Daoy (cell line): ENCODE measurements around the gene ZPR1. TPM values are rescaled to one million over a fixed set of nuclear protein-coding genes. Genes with fewer than 3 reads are reported as not detected.

ENCODE experiments used
- total RNA-seq: library from RNA; depleted of rRNA; stranded (reverse); fragments of >200 nt; shearing (Covaris generic); gene quantifications from 2 replicates; pipeline ENCODE4 v1.2.3, GENCODE V29; 2014; rRNA removed

The ZPR1 gene
- total RNA-seq, 1 experiment from 2014 or later: 84.1 TPM

Other genes with a start within 250 kb of the ZPR1 start
- gene BUD13, start 15.0 kb downstream of the ZPR1 start, total RNA-seq: 23.2 and 31.8 TPM in 2 replicates
- gene APOA5, start 3.9 kb upstream of the ZPR1 start, total RNA-seq: not detected in 2 replicates
- gene APOA4, start 35.3 kb upstream of the ZPR1 start, total RNA-seq: not detected in 2 replicates
- not detected in 2 replicates for gene APOC3, start 41.9 kb upstream of the ZPR1 start, total RNA-seq
- 0.11 TPM in 1 of 2 replicates, not detected in the other for gene APOA1, start 49.6 kb upstream of the ZPR1 start, total RNA-seq